Skeletal muscle tissue (tissue), 4 donors: Measurements from ENCODE around the gene LIN28A. TPM values are rescaled to one million over a fixed set of nuclear protein-coding genes. Genes with fewer than 3 reads are reported as not detected.

Experiments
- H3K27ac ChIP-seq: one replicate; pipeline ENCODE4 v1.7.0; 2013; ENCODE audit warnings: mild to moderate bottlenecking, low read depth, low read length, inconsistent platforms
- H3K27me3 ChIP-seq, 3 donors: one replicate each; pipeline ENCODE4 v1.7.0; 2013; ENCODE audit warnings: low read length in 3 of 3; ENCODE audit not compliant: control insufficient read depth in 3 of 3, insufficient read depth in 3 of 3
- H3K36me3 ChIP-seq, 3 donors: one replicate each; pipeline ENCODE4 v1.7.0; 2013; ENCODE audit warnings: low read length in 3 of 3; ENCODE audit not compliant: control insufficient read depth in 3 of 3, insufficient read depth in 3 of 3
- H3K4me1 ChIP-seq, 3 donors: one replicate each; pipeline ENCODE4 v1.7.0; 2013; ENCODE audit warnings: low read length in 3 of 3, mild to moderate bottlenecking in 3 of 3; ENCODE audit not compliant: control insufficient read depth in 3 of 3, insufficient read depth in 3 of 3
- H3K4me3 ChIP-seq, 3 donors: one replicate each; pipeline ENCODE4 v1.7.0; 2013; ENCODE audit warnings: low read length in 3 of 3
- H3K9ac ChIP-seq, 3 donors: one replicate each; pipeline ENCODE4 v1.7.0; 2013; ENCODE audit warnings: low read length in 3 of 3, mild to moderate bottlenecking in 3 of 3, moderate library complexity in 2 of 3, low read depth in 1 of 3
- H3K9me3 ChIP-seq, 3 donors: one replicate each; pipeline ENCODE4 v1.7.0; 2013; ENCODE audit warnings: low read length in 3 of 3; ENCODE audit not compliant: control insufficient read depth in 3 of 3
- total RNA-seq: library from RNA; depleted of rRNA; stranded (reverse); fragments of >200 nt; gene quantifications from one replicate; pipeline ENCODE4 v1.2.3, GENCODE V29; 2014
- donor health status: Osteomylitis.

Gene LIN28A
- total RNA-seq, 1 donor from 2014 or later = not detected

GRCh38 chr1:26429721-26430120 lies 19.1 kb downstream of the LIN28A start:
- Histone ChIP-seq H3K4me3 (no peak overlapping the region), H3K4me1 (peaks cover 10 to 18% (median 15%) of the 10 kb centered on the region in 3 donors), H3K36me3 (peaks cover 0 to 5% (median 0%) of the 10 kb centered on the region in 3 donors), H3K27ac (no peak overlapping the region), H3K27me3 (no peaks in the 10 kb centered on the region), H3K9me3 (no peaks in the 10 kb centered on the region), H3K9ac (no peak overlapping the region)

- Histone ChIP-seq H3K27ac (peak within 1 kb of the TSS; percentile 82), H3K27me3 (no peaks in the 10 kb centered on the region), H3K36me3 (peaks cover 3 to 13% (median 5%) of the 10 kb centered on the region in 3 donors), H3K9ac (peak within 1 kb of the TSS; percentile 79 to 91 (median 80)), H3K4me1 (peaks cover 10 to 18% (median 15%) of the 10 kb centered on the region in 3 donors), H3K4me3 (peak within 1 kb of the TSS; percentile 84 to 95 (median 90)), H3K9me3 (no peaks in the 10 kb centered on the region)
These were observed 21.5 kb downstream of the LIN28A start, which contains the start of gene DHDDS for GRCh38 chr1:26431979-26432695. DHDDS (plus strand) TSS chr1:26432321; CDS start chr1:26432946, 625 bp downstream.

DNA sequence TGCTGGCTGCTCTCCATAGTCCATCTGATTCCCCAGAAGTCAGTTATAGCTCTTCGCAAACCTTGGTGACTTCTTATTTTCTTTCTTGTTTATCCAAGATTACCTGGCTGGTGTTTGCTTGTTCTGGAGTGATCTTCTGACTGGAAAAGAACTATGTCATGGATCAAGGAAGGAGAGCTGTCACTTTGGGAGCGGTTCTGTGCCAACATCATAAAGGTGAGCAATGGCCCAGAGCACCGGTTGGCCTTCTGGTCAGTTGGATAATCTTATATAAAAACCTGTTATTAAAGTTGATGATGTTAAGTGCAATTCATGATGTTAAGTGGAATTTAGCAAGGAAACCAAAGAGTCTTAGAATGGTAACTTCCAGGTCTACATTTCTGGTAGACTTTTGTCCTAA lies 22.2 kb downstream of the LIN28A start:
- Histone ChIP-seq H3K4me1 (peaks cover 10 to 18% (median 15%) of the 10 kb centered on the region in 3 donors), H3K36me3 (peaks cover 6 to 17% (median 7%) of the 10 kb centered on the region in 3 donors), H3K27me3 (no peaks in the 10 kb centered on the region), H3K27ac (peak overlapping the region; percentile 82), H3K9ac (peak overlapping the region; percentile 79 to 91 (median 80)), H3K9me3 (no peaks in the 10 kb centered on the region), H3K4me3 (peak overlapping the region; percentile 84 to 95 (median 90))

GRCh38 chr1:26434161-26434752 lies 23.6 kb downstream of the LIN28A start:
- Histone ChIP-seq H3K4me1 (peaks cover 10 to 18% (median 15%) of the 10 kb centered on the region in 3 donors), H3K36me3 (peaks cover 17 to 31% (median 19%) of the 10 kb centered on the region in 3 donors), H3K27ac (no peak overlapping the region), H3K9me3 (no peaks in the 10 kb centered on the region), H3K27me3 (no peaks in the 10 kb centered on the region), H3K9ac (no peak overlapping the region), H3K4me3 (no peak overlapping the region)

- no peak overlapping the region for H3K4me3 ChIP-seq
- peaks cover 4 to 7% (median 6%) of the 10 kb centered on the region in 3 donors for H3K4me1 ChIP-seq
- H3K9me3 ChIP-seq = no peaks in the 10 kb centered on the region
- peaks cover 33 to 56% (median 45%) of the 10 kb centered on the region in 3 donors for H3K36me3 ChIP-seq
- no peak overlapping the region for H3K9ac ChIP-seq
- no peaks in the 10 kb centered on the region for H3K27me3 ChIP-seq
- H3K27ac ChIP-seq = no peak overlapping the region
These were observed 27.4 kb downstream of the LIN28A start for GRCh38 chr1:26438041-26438440.

DNA sequence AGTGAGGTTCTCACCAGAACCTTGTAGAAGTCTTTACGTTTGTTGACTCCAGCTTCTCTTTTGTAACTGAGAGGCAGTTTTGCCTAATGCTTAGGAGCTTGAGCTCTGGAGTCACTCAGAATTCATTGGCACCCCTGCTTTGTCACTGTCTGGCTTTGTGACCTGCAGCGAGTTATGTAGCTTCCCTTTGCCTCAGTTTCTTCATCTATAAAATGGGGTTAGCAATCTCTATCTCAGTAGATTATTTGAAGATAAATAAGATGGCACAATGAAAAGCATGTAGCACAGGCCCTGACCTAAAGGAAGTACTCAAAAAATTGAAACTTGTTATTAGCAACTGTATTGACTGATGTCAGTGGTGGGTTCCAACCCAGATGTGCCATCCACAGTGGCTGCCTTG lies 29.6 kb downstream of the LIN28A start:
- no peaks in the 10 kb centered on the region for H3K9me3 ChIP-seq
- no peaks in the 10 kb centered on the region for H3K27me3 ChIP-seq
- H3K4me3 ChIP-seq = no peak overlapping the region
- peaks cover 49 to 67% (median 62%) of the 10 kb centered on the region in 3 donors for H3K36me3 ChIP-seq
- no peak overlapping the region for H3K9ac ChIP-seq
- no peaks in the 10 kb centered on the region for H3K4me1 ChIP-seq
- no peak overlapping the region for H3K27ac ChIP-seq

- no peak overlapping the region for H3K27ac ChIP-seq
- no peaks in the 10 kb centered on the region for H3K9me3 ChIP-seq
- no peak overlapping the region for H3K9ac ChIP-seq
- H3K36me3 ChIP-seq = peaks cover 17 to 56% (median 33%) of the 10 kb centered on the region in 3 donors
- H3K27me3 ChIP-seq = no peaks in the 10 kb centered on the region
- H3K4me3 ChIP-seq = no peak overlapping the region
- H3K4me1 ChIP-seq = no peaks in the 10 kb centered on the region
These were observed 39.3 kb downstream of the LIN28A start for GRCh38 chr1:26449868-26450267.

GRCh38 chr1:26450908-26451307 lies 40.3 kb downstream of the LIN28A start:
- Histone ChIP-seq H3K4me1 (no peaks in the 10 kb centered on the region), H3K4me3 (no peak overlapping the region), H3K9me3 (no peaks in the 10 kb centered on the region), H3K36me3 (peaks cover 12 to 56% (median 29%) of the 10 kb centered on the region in 3 donors), H3K9ac (no peak overlapping the region), H3K27ac (no peak overlapping the region), H3K27me3 (no peaks in the 10 kb centered on the region)

DNA sequence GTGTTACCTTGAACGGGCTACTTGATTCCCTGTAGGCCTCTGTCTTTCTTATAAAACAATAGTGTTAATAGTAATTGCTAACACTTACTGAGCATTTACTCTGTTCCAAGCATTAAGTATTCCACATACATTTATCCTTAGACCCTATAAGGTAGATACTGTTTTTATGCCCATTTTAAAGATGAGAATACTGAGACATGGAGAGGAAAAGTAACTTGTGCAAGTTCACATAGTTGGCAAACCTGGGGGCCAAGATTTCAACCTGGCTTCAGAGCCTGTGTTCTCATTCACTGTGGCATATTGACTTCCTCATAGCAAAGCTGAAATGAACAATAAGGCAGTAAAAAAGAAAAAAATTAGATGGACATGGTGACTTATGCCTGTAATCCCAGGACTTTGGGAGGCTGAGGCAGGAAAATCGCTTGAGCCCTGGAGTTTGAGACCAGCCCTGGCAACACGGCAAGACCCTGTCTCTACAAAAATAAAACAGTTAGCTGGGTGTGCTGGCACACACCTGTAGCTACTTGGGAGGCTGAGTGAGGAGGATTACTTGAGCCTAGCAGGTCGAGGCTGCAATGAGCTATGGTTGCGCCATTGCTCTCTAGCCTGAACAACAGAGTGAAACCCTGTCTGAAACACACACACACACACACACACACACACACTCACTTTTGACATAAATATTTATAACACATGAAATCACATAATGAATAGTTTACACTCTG lies 42.0 kb downstream of the LIN28A start:
- Histone ChIP-seq H3K4me1 (no peaks in the 10 kb centered on the region), H3K9ac (no peak overlapping the region), H3K36me3 (peaks cover 12 to 43% (median 20%) of the 10 kb centered on the region in 3 donors), H3K27ac (no peak overlapping the region), H3K27me3 (no peaks in the 10 kb centered on the region), H3K9me3 (no peaks in the 10 kb centered on the region), H3K4me3 (no peak overlapping the region)
